NCI-H2081 treated with DMSO at 0.1 percent for 48 hours (cell line): ENCODE data around the gene SRA1.
"Not testable (repeated sequence)": the region's sequence is repeated elsewhere in the genome, so short reads cannot be mapped to it uniquely, and the experiment has no call there.

Experiments
- DNase-seq: peaks from one replicate; lab custom pipeline; 2025; lab: John Stamatoyannopoulos, UW

The SRA1 gene

DNA sequence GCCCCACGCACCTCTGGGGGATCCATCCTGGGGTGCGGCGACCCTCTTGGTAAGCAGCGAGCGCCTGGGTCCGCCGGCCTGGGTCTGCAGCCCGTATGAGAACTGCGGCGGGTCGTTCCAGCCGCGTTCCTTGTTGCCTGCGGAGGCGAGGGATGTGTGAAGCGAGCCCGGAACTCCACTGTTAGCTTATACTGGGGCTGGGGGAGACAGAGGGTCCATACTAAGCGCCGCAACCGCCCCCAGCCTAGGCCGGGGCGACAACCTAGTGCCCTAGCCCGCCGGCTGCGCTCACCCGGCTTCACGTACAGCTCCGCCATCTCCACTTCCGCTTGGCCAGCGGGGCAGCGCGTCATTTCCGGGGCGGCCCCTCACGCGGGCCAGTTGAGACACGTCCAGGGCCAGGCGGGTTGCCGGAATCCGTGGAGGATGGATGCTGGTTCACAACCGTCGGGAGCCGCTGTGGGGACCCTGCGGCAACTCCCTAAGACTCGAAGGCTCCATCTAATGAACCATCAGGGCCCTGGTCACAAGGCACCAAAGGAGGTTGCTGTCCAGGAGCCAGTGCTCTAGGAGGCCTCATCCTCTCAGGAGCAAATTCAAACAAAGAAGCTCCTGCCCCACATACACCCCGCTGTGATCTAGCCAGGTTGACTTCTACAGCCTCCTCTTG, at the start of gene SRA1:
SRA1 (minus strand) TSS at position 338 of the 670 bp plus-strand sequence; CDS start at position 317, 21 bp downstream.
- DNase-seq = peak; percentile 26

- no peak for DNase-seq
Observed at GRCh38 chr5:140607031-140607430, 49.8 kb upstream of the SRA1 start.

DNA sequence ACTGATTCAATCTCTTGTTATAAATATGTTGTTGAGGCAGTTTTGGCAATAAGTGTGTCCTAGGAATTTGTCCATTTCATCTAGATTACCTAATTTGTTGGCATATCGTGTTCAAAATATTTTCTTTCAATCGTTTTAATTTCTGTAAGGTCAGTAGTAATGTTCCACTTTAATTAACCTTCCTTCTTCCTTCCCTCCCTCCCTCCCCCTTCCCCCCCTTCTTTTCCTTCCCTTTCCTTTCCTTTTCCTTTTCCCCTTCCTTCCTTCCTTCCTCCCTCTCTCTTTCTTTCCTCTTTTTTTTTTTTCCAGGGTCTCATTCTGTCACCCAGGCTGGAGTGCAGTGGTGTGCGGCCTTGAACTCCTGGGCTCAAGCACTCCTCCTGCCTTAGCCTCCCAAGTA, 48.6 kb upstream of the SRA1 start:
- no peak for DNase-seq

- no peak for DNase-seq
Observed at GRCh38 chr5:140603734-140604133, 46.5 kb upstream of the SRA1 start.

GRCh38 chr5:140603446-140603698, 46.1 kb upstream of the SRA1 start:
- not testable (repeated sequence) for DNase-seq

- no peak for DNase-seq
Observed at GRCh38 chr5:140602147-140602546, 44.9 kb upstream of the SRA1 start.

DNA sequence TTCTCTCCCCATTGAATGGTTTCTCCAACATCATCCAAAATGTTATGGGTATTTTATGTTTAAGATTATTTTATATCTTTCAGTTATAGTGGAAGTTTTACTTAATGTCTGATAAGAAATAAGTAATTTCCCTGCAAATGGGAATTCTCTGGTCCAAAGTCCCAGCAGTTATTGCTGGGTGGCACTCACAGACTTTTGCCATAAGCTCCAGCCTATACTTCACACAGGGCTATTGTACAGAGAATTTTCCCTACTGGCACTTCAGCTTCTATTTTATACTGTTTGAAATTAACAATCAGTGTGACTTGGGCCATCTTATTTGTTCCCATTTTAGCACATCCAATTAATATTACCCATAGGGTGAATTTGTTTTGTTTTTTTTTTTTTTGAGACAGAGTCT, 42.8 kb upstream of the SRA1 start:
- no peak for DNase-seq

DNA sequence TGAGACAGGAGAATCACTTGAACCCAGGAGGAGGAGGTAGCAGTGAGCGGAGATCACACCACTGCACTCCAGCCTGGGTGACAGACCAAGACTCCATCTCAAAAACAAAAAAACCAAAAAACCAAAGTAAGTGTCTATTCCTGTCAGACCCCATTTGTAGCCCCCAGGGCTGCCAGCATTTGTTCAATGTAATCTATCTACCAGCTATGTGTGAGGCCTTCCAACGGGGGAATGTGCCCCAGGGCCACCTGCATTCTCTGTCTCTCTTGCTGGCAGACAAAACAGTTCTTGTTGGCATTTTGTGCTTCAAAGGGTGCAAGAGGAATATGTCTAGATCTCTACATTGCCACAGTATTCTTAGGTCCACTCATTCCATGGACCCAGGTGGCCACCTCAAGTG, 41.6 kb upstream of the SRA1 start:
- no peak for DNase-seq

- DNase-seq = no peak
Observed at GRCh38 chr5:140596321-140596741, 39.1 kb upstream of the SRA1 start.

DNA sequence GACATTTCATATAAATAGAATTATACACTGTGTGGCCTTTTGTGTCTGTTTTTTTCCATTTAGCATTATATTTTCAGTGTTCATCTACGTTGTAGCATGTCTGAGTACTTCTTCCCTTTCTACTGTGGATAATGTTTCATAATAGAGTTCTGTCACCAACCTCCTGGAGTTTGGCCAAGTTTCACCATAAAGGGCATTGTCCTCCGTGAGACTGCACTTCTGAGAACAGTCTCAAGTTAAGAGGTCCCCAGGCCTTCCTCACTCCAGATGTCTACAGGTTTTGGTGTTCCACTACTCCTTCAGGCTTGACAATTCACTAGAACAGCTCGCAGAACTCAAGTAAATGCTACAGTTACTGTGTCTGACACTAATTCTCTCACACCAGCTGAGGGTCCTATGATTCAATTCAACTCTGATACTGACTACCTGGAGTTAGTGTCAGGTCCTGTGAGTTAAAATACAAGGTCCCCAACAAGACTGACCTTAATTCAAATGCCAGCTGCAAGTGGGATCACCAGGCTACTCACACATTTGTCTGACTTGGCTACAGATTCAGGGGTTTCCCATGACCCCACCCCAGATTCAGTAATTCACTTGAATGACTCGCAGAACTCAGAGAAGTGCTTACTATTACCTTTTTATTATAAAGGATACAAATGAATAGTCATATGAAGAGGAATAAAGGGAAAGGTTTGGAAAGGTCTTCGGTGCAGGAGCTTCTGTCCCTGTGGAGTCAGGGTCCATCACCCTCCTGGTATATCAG, 38.4 kb upstream of the SRA1 start:
- no peak for DNase-seq

GRCh38 chr5:140594169-140594568, 36.9 kb upstream of the SRA1 start:
- DNase-seq = no peak

DNA sequence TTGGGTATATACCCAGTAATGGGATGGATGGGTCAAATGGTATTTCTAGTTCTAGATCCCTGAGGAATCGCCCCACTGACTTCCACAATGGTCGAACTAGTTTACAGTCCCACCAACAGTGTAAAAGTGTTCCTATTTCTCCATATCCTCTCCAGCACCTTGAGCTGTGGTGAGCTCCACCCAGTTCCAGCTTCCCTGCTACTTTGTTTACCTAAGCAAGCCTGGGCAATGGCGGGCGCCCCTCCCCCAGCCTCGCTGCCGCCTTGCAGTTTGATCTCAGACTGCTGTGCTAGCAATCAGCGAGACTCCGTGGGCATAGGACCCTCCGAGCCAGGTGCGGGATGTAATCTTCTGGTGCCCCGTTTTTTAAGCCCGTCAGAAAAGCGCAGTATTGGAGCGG, 35.8 kb upstream of the SRA1 start:
- DNase-seq = not testable (repeated sequence)

DNA sequence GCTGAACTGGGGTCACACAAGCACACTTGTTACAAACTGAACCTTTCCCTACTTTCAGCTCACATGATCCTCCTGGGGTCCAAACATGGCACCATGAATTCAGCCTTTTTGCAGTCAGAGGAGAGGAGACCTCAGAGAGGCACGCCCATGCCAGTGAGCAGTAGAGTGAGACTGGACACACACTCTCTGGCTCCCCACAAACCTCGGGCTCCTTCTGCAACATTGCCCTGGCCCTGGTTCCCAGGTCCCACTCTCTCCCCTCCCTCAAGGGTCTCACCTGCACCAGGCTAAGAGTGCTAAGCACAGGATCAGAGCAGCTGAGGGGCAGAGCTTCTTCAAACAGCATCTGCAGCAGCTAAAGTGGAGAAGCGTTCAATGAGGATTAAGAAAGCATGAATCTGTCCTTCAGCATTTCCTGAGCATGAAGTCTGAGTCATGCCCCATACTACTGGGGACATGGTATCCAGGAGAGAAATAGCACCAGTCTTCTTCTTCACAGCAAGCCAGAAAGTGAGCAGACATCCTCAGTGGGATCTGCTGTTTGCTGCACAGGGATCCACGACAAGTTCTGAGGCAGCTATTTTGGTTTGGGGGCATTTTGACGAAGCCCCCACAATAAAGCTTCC, 34.6 kb upstream of the SRA1 start:
- no peak for DNase-seq

DNA sequence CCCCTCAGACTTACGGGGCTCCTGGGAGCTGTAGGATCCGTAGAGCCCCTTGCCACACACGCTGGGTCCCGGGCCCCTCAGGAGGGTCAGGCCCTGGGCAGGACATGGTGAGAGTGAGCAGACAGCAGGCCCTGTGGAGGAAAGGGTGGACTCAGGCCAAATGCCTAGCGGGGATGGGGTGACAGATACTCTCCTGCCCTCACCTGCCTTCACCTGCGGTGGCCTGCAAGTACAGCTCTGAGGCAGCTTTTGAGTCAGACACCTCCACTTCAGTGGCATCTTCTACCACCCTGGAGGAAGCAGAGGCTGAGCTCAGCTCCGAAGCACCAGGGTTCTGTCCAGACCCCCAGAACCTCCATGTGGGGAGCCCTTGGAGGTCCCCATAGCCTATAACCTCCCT, 33.6 kb upstream of the SRA1 start:
- no peak for DNase-seq

DNA sequence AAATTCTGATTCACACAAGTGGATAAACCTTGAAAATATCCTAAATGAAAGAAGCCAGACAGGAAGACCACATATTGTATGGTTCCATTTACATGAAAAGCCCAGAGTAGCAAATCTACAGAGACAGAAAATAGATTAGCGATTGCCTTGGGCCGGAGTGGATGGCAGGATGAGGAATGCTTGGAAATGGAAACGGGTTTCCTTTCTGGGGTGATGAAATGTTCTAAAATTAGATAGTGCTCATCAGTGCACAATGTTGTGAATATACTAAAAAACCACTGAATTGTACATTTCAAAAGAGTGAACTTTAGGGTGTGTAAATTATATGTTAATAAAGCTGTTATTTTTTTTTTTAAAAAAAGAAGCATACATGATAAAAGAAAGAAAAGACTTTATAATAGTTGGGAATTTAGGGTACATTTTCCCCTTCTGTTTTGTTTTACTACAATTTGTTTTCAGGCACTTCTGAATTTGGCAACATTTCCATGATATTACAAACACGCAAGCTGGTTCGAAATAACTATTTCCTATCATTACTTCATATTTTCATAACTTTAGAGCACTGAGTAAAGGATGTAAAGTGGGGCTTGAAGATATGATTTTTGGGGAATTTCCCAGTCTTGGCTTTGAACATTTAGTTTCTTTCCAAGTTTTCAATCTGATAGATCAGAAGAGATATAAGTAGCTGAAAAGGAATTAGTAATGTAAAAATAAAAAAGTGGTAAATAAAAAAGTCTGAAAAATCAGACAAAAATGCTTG, 31.2 kb upstream of the SRA1 start:
- DNase-seq = no peak

- DNase-seq = no peak
Observed at GRCh38 chr5:140587495-140587894, 30.2 kb upstream of the SRA1 start.

- DNase-seq = not testable (repeated sequence)
Observed at GRCh38 chr5:140579188-140579747, 22.0 kb upstream of the SRA1 start.

GRCh38 chr5:140576776-140577201, 19.5 kb upstream of the SRA1 start:
- no peak for DNase-seq

- no peak for DNase-seq
Observed at GRCh38 chr5:140575309-140575708, 18.0 kb upstream of the SRA1 start.

- DNase-seq = no peak
Observed at GRCh38 chr5:140574165-140574564, 16.9 kb upstream of the SRA1 start.

DNA sequence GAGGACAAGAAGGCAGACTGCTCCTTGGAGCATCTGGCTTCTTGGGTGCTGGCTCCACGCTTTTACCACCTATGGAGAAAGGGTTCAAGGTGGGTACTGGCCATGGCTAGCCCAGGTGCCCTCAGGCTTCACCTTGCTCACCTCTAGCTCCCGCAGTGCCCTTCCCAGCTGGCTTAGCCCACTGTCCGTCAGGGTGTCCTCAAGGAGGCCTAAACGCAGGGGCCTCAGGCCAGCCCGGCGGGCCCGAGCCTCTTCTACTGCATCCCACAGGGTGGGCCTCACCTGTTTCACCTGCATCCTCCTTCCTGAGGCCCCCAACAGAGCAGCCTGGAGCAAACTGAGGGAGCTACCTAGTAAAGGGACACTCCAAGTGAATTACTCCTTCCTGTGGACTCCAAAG, 16.4 kb upstream of the SRA1 start:
- no peak for DNase-seq

- DNase-seq = no peak
Observed at GRCh38 chr5:140571105-140571504, 13.8 kb upstream of the SRA1 start.
